ENCODE data around the gene ZNF248. TPM values are rescaled to one million over a fixed set of nuclear protein-coding genes. Genes with fewer than 3 reads are reported as not detected.

Gene ZNF248
- total RNA-seq, 2 experiments from 2014 or later: 13.4 to 16.0 TPM

- Histone ChIP-seq H3K4me1 (ENCODE audit: insufficient read depth, low read length, poor library complexity, severe bottlenecking) (no peaks in the 10 kb centered on the region), H3K9me2 (ENCODE audit: insufficient read depth, low read length) (no peaks in the 10 kb centered on the region), H3K36me3 (ENCODE audit: insufficient read depth, low read length) (no peaks in the 10 kb centered on the region), H2AFZ (ENCODE audit: low read length) (no peak overlapping the region), H3K4me3 (ENCODE audit: low read depth, low read length, poor library complexity, severe bottlenecking) (no peak overlapping the region), H3K27ac (ENCODE audit: low read depth, low read length, poor library complexity, severe bottlenecking) (no peak overlapping the region), H3K79me2 (ENCODE audit: insufficient read depth, low read depth, low read length) (no peaks in the 10 kb centered on the region), H4K20me1 (ENCODE audit: insufficient read depth, low read length) (no peaks in the 10 kb centered on the region), H3K4me2 (ENCODE audit: low read length) (no peak overlapping the region), H3K9me3 (ENCODE audit: low read length) (no peaks in the 10 kb centered on the region)
- CTCF ChIA-PET (ENCODE audit: unreplicated experiment): no interaction called here
- BruUV-seq (replicated peaks): no TSS peak
- POLR2A ChIA-PET: no interaction called here
- no peak for TF ChIP-seq EZH2phosphoT487 (IDR thresholded peaks at IDR 0.05; ENCODE audit: borderline replicate concordance, low read depth, low read length)
- TF ChIP-seq CTCF (conservative IDR thresholded peaks at IDR 0.05; ENCODE audit: low read length): no peak
- no peak for DNase-seq (ENCODE audit: low spot score)
- intact Hi-C loops (cut with micrococcal nuclease; ENCODE audit: unreplicated experiment): no loop called here
These were observed 38.3 kb upstream of the ZNF248 start for GRCh38 chr10:37895674-37896073.

- H4K20me1 ChIP-seq (ENCODE audit: insufficient read depth, low read length): no peaks in the 10 kb centered on the region
- no peak for DNase-seq (ENCODE audit: low spot score)
- H3K9me2 ChIP-seq (ENCODE audit: insufficient read depth, low read length): no peaks in the 10 kb centered on the region
- no peak overlapping the region for H3K27ac ChIP-seq (ENCODE audit: low read depth, low read length, poor library complexity, severe bottlenecking)
- no peak overlapping the region for H3K4me2 ChIP-seq (ENCODE audit: low read length)
- intact Hi-C loops (cut with micrococcal nuclease; ENCODE audit: unreplicated experiment): no loop called here
- no TSS peak for BruUV-seq (replicated peaks)
- no peaks in the 10 kb centered on the region for H3K9me3 ChIP-seq (ENCODE audit: low read length)
- H3K36me3 ChIP-seq (ENCODE audit: insufficient read depth, low read length): no peaks in the 10 kb centered on the region
- ChIA-PET POLR2A (interaction anchor here (0.6 kb wide), 1 partner anchor 901 kb away, joined by 3 read pairs; no protein-coding TSS in a partner anchor), CTCF (ENCODE audit: unreplicated experiment) (no interaction called here)
- TF ChIP-seq CTCF (conservative IDR thresholded peaks at IDR 0.05; ENCODE audit: low read length) (no peak), EZH2phosphoT487 (IDR thresholded peaks at IDR 0.05; ENCODE audit: borderline replicate concordance, low read depth, low read length) (no peak)
- H3K4me3 ChIP-seq (ENCODE audit: low read depth, low read length, poor library complexity, severe bottlenecking): no peak overlapping the region
- no peaks in the 10 kb centered on the region for H3K4me1 ChIP-seq (ENCODE audit: insufficient read depth, low read length, poor library complexity, severe bottlenecking)
- H3K79me2 ChIP-seq (ENCODE audit: insufficient read depth, low read depth, low read length): no peaks in the 10 kb centered on the region
- H2AFZ ChIP-seq (ENCODE audit: low read length): no peak overlapping the region
These were observed 28.4 kb upstream of the ZNF248 start for GRCh38 chr10:37885850-37886249.

- H3K4me1 ChIP-seq (ENCODE audit: insufficient read depth, low read length, poor library complexity, severe bottlenecking): no peaks in the 10 kb centered on the region
- no peak for TF ChIP-seq CTCF (conservative IDR thresholded peaks at IDR 0.05; ENCODE audit: low read length)
- no peak for TF ChIP-seq EZH2phosphoT487 (IDR thresholded peaks at IDR 0.05; ENCODE audit: borderline replicate concordance, low read depth, low read length)
- DNase-seq (ENCODE audit: low spot score): no peak
- no peaks in the 10 kb centered on the region for H4K20me1 ChIP-seq (ENCODE audit: insufficient read depth, low read length)
- H3K79me2 ChIP-seq (ENCODE audit: insufficient read depth, low read depth, low read length): no peaks in the 10 kb centered on the region
- ChIA-PET CTCF (ENCODE audit: unreplicated experiment) (no interaction called here), POLR2A (interaction anchor here (0.6 to 0.7 kb wide), 2 partner anchors 82 to 103 kb away, joined by 3 read pairs; no protein-coding TSS in a partner anchor)
- no peak overlapping the region for H3K27ac ChIP-seq (ENCODE audit: low read depth, low read length, poor library complexity, severe bottlenecking)
- intact Hi-C loops (cut with micrococcal nuclease; ENCODE audit: unreplicated experiment): no loop called here
- no peaks in the 10 kb centered on the region for H3K9me2 ChIP-seq (ENCODE audit: insufficient read depth, low read length)
- H2AFZ ChIP-seq (ENCODE audit: low read length): no peak overlapping the region
- H3K4me2 ChIP-seq (ENCODE audit: low read length): no peak overlapping the region
- H3K36me3 ChIP-seq (ENCODE audit: insufficient read depth, low read length): no peaks in the 10 kb centered on the region
- H3K9me3 ChIP-seq (ENCODE audit: low read length): no peaks in the 10 kb centered on the region
- BruUV-seq (replicated peaks): no TSS peak
- H3K4me3 ChIP-seq (ENCODE audit: low read depth, low read length, poor library complexity, severe bottlenecking): no peak overlapping the region
These were observed 15.5 kb upstream of the ZNF248 start for GRCh38 chr10:37872955-37873354.

Data from OCI-LY7 (cell line).